ENCODE measurements around the gene MRPL37. TPM values are rescaled to one million over a fixed set of nuclear protein-coding genes. Genes with fewer than 3 reads are reported as not detected.

Gene MRPL37
- total and polyA plus RNA-seq, 12 donors = 24.9 to 174 (median 107) TPM

DNA sequence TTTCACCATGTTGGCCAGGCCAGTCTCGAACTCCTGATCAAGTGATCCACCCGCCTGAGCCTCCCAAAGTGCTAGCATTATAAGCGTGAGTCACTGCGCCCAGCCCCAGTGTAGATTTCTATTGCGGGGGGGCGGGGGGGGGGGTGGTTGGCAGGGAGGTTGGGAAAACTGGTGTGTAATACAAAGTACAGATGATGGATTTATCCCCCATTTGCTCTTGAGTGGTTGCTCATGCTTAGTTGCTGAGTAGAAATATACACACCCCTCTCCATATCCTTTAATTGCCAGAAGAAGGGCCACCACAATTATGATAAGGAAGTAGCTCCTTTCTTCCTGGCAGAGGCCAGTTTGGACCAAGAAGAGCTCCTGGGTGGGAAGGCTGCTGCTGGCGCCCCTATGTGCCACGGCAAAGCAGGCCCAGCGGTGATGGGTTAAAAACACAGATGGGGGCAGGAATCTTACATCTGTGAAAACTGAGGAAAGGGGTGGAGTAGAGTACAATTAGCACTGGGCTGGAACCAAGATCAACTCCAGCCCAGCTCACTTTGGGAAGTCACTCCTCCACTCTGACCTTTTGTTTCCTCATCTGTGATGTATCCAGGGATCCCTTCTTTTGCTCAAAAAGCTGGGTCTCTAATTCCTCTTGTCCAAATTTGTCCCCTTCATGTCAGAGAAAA lies 55.2 kb downstream of the MRPL37 start:
- Histone ChIP-seq H3K27me3 (no peaks in the 10 kb centered on the region), H3K4me3 (no peak overlapping the region), H3K9me3 (replicated peaks in 1 of 3) (no peaks in the 10 kb centered on the region), H3K27ac (no peak overlapping the region), H3K36me3 (replicated peaks in 1 of 2) (peaks cover 0 to 11% of the 10 kb centered on the region in 2 donors), H3K4me1 (replicated peaks in 1 of 2) (peaks cover 8 to 11% of the 10 kb centered on the region in 2 donors)
- intact Hi-C loops (cut with DNase I) = no loop called here
- no peak for DNase-seq
- TF ChIP-seq POLR2A (IDR thresholded peaks at IDR 0.05) = no peak
- TF ChIP-seq, protein P1, sequence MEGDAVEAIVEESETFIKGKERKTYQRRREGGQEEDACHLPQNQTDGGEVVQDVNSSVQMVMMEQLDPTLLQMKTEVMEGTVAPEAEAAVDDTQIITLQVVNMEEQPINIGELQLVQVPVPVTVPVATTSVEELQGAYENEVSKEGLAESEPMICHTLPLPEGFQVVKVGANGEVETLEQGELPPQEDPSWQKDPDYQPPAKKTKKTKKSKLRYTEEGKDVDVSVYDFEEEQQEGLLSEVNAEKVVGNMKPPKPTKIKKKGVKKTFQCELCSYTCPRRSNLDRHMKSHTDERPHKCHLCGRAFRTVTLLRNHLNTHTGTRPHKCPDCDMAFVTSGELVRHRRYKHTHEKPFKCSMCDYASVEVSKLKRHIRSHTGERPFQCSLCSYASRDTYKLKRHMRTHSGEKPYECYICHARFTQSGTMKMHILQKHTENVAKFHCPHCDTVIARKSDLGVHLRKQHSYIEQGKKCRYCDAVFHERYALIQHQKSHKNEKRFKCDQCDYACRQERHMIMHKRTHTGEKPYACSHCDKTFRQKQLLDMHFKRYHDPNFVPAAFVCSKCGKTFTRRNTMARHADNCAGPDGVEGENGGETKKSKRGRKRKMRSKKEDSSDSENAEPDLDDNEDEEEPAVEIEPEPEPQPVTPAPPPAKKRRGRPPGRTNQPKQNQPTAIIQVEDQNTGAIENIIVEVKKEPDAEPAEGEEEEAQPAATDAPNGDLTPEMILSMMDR (IDR thresholded peaks at IDR 0.05) = no peak
- 91 to 98% (median 94%) methylated on average over 9 of the region's 9 CpGs for WGBS, 4 donors

DNA sequence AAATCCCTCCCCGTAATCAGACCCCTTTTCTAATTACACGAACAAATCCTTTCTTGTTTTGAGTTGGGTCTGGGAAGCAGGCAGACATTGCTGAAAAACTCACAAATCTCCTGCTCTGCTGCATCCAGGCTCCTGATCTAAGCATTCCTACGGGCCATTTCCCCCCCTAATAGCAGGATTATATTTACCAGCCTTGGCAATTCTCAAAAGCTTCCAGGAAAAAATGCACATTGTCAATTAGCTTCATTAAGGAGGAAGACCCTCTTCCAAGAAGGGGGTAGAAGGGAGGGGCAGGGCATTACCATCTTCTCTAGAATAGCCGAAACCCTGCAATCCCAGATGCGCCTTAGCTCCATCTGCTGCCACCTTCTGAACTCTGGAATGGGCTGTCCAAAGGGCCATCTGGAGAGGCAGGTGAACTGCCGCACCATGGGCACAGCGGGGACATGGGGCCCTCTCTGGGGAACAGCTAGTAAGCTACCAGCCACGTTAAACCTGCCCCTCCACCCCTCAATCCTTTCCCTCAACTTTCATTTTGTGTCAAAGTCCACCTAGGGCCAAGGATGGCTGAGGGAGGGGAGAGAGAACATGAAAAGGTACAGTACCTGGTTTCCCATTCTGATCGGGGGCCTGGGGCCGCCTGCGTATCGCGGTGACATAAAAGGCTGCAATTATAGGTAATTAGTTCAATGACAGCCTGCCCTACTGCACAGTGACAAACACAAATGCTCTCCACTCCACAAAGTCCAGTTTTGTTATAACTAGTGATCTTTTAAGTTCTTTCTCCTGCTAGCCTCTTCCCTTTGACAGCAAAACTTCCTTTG lies 56.8 kb downstream of the MRPL37 start:
- Histone ChIP-seq H3K4me1 (replicated peaks in 1 of 2) (no peaks in the 10 kb centered on the region), H3K27me3 (no peaks in the 10 kb centered on the region), H3K9me3 (replicated peaks in 1 of 3) (no peaks in the 10 kb centered on the region), H3K27ac (peak overlapping the region in 1 of 5 donors; percentile 49), H3K36me3 (replicated peaks in 1 of 2) (no peaks in the 10 kb centered on the region), H3K4me3 (no peak overlapping the region)
- DNase-seq = no peak
- no peak for TF ChIP-seq POLR2A (IDR thresholded peaks at IDR 0.05)
- TF ChIP-seq, protein P1 (IDR thresholded peaks at IDR 0.05) = no peak
- intact Hi-C loops (cut with DNase I) = no loop called here
- 85 to 91% (median 91%) methylated on average over 11 to 13 of the region's 13 CpGs for WGBS, 4 donors

DNA sequence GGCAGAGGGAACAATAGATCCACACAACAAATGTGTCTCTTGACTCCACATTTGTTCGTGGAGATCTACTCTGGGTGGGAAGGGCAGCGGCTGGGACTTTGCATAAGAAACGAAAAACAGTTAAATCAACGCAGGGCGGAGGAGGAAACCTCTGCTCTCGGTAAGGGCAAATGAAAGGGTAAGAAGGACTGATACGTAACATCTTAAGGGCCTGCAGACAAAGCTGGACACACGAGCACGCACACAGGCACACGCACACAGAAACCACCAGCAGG lies 57.3 kb downstream of the MRPL37 start:
- intact Hi-C loops (cut with DNase I) = no loop called here
- Histone ChIP-seq H3K27me3 (no peaks in the 10 kb centered on the region), H3K36me3 (replicated peaks in 1 of 2) (no peaks in the 10 kb centered on the region), H3K27ac (peak overlapping the region in 1 of 5 donors; percentile 49), H3K4me1 (replicated peaks in 1 of 2) (peaks cover 0 to 2% of the 10 kb centered on the region in 2 donors), H3K4me3 (no peak overlapping the region), H3K9me3 (replicated peaks in 1 of 3) (no peaks in the 10 kb centered on the region)
- DNase-seq = no peak
- TF ChIP-seq, protein P1 (IDR thresholded peaks at IDR 0.05) = no peak
- TF ChIP-seq POLR2A (IDR thresholded peaks at IDR 0.05) = no peak
- 50 to 82% (median 80%) methylated on average over 10 of the region's 10 CpGs for WGBS, 4 donors

DNA sequence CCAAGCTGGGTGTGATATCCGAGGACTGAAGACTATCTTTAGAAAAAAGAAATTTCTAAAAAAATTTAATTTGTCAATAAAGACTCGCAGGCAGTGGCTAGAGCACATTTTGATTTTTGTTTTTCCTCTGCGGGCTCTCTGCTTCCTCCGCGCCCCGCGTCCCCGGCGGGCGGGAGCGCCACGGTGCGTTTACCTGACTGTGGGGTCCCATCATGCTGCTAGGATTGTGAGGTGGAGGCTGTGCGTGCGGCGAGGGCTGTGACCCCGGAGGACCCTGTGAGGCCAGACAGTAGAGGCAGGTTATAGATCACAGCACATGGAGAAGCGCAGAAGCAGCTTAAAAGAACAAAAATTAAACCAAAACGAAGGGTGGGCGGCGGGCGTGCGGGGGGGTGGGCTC lies 57.9 kb downstream of the MRPL37 start:
- peaks cover 0 to 6% of the 10 kb centered on the region in 2 donors for H3K4me1 ChIP-seq (replicated peaks in 1 of 2)
- no peaks in the 10 kb centered on the region for H3K27me3 ChIP-seq
- WGBS, 4 donors = 81 to 92% (median 88%) methylated on average over 20 to 23 of the region's 23 CpGs
- intact Hi-C loops (cut with DNase I) = no loop called here
- H3K4me3 ChIP-seq = no peak overlapping the region
- H3K27ac ChIP-seq = no peak overlapping the region
- TF ChIP-seq, protein P1 (IDR thresholded peaks at IDR 0.05) = no peak
- no peaks in the 10 kb centered on the region for H3K9me3 ChIP-seq (replicated peaks in 1 of 3)
- H3K36me3 ChIP-seq (replicated peaks in 1 of 2) = no peaks in the 10 kb centered on the region
- DNase-seq = no peak

All from adrenal gland (tissue), 12 donors.